Measurements from ENCODE around the gene SNCB.

DNA sequence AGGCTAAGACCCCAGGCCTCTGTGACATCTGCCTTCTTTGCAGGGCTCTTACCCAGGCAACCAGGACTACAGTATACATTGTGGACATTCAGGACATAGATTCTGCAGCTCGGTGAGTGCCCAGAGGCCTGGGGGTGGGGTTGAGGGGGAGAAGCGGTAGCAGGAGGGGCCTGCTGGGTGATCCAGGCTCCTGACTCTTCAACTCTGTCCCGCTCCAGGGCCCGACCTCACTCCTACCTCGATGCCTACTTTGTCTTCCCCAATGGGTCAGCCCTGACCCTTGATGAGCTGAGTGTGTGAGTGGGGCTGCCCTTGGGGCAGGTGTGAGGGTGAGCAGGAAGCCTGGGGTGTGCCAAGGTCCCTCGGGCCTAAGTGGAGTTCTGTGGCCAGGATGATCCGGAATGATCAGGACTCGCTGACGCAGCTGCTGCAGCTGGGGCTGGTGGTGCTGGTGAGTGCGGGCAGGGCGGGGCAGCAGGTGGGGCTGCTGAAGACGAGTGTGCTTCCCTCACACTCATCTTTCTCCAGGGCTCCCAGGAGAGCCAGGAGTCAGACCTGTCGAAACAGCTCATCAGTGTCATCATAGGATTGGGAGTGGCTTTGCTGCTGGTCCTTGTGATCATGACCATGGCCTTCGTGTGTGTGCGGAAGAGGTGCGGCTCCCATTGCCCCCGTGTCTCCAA lies 40.2 kb downstream of the SNCB start:
- TF ChIP-seq, protein P1, sequence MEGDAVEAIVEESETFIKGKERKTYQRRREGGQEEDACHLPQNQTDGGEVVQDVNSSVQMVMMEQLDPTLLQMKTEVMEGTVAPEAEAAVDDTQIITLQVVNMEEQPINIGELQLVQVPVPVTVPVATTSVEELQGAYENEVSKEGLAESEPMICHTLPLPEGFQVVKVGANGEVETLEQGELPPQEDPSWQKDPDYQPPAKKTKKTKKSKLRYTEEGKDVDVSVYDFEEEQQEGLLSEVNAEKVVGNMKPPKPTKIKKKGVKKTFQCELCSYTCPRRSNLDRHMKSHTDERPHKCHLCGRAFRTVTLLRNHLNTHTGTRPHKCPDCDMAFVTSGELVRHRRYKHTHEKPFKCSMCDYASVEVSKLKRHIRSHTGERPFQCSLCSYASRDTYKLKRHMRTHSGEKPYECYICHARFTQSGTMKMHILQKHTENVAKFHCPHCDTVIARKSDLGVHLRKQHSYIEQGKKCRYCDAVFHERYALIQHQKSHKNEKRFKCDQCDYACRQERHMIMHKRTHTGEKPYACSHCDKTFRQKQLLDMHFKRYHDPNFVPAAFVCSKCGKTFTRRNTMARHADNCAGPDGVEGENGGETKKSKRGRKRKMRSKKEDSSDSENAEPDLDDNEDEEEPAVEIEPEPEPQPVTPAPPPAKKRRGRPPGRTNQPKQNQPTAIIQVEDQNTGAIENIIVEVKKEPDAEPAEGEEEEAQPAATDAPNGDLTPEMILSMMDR (IDR thresholded peaks at IDR 0.05; ENCODE audit: low read depth, low read length), result no peak
- no peak for TF ChIP-seq POLR2A (IDR thresholded peaks at IDR 0.05; ENCODE audit: extremely low read depth, insufficient read length)
- TF ChIP-seq, protein P2, sequence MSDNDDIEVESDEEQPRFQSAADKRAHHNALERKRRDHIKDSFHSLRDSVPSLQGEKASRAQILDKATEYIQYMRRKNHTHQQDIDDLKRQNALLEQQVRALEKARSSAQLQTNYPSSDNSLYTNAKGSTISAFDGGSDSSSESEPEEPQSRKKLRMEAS (IDR thresholded peaks at IDR 0.05; ENCODE audit: low read depth, low read length), result no peak
- TF ChIP-seq MYC (IDR thresholded peaks at IDR 0.05; ENCODE audit: low read depth, low read length), result no peak
